HG03060 (cell line): Measurements from ENCODE around the gene SIGLEC10.
"Not testable (repeated sequence)": the region's sequence is repeated elsewhere in the genome, so short reads cannot be mapped to it uniquely, and the experiment has no call there.

Experiments
- ATAC-seq: cut with Tn5 transposase; IDR thresholded peaks from one replicate; pipeline ENCODE4 v1.9.1; 2021; ENCODE audit warnings: low read depth, moderate number of reproducible peaks; ENCODE audit not compliant: unreplicated experiment

Gene SIGLEC10, protein sequence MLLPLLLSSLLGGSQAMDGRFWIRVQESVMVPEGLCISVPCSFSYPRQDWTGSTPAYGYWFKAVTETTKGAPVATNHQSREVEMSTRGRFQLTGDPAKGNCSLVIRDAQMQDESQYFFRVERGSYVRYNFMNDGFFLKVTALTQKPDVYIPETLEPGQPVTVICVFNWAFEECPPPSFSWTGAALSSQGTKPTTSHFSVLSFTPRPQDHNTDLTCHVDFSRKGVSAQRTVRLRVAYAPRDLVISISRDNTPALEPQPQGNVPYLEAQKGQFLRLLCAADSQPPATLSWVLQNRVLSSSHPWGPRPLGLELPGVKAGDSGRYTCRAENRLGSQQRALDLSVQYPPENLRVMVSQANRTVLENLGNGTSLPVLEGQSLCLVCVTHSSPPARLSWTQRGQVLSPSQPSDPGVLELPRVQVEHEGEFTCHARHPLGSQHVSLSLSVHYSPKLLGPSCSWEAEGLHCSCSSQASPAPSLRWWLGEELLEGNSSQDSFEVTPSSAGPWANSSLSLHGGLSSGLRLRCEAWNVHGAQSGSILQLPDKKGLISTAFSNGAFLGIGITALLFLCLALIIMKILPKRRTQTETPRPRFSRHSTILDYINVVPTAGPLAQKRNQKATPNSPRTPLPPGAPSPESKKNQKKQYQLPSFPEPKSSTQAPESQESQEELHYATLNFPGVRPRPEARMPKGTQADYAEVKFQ

DNA sequence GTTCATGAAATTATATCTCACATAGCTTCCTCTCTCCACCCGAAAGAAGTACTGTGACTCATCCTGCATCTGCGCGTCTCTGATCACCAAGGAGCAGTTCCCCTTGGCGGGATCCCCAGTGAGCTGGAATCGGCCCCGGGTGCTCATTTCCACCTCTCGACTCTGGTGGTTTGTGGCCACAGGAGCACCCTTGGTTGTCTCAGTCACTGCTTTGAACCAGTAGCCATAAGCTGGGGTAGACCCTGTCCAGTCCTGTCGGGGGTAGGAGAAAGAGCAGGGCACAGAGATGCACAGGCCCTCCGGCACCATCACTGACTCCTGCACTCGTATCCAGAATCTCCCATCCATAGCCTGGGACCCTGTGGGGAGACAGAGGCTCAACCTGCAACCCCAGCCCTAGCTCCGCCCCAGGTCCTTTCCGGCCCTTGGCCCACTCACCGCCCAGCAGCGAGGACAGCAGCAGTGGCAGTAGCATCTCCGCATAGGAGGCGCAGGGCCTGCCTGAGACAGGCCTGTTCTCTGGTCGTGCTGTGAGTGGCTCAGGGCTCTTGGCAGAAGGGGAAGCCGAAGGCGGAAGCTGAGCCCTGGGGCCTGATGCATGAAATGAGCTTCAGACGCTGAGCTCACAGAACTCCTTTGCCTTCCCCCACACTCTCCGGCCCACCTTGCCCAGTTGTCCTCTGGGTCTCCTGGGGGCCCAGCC is at the start of gene SIGLEC10:
TSS of gene SIGLEC10 (minus strand) at position 536 of the 703 bp plus-strand sequence. CDS start at position 475, 61 bp downstream.
- ATAC-seq: no peak

GRCh38 chr19:51466723-51467122 is 49.3 kb upstream of the SIGLEC10 start:
- ATAC-seq: no peak

- not testable (repeated sequence) for ATAC-seq
Measured at GRCh38 chr19:51463976-51464581, 46.6 kb upstream of the SIGLEC10 start.

DNA sequence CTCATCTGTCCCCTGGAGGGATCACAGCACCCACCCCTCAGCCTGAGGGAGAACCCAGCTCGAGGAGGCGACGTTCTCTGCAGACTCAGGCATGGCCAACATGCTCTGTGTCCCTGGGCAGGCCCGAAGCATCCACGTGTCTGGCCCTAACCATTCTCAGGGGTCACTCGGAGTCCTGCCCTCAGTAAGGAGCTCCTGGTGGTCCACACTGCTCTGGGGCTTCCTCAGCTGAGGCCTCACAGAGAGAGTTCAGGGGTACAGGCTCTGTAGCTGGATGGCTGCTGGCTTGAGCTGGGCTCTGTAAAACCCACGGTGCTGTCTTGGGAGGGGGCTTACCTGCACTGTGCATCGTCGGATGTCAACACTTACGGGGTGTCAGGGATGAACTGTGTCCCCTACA is 45.2 kb upstream of the SIGLEC10 start:
- ATAC-seq: no peak

GRCh38 chr19:51462276-51462675 is 44.8 kb upstream of the SIGLEC10 start:
- no peak for ATAC-seq

- ATAC-seq: no peak
Measured at GRCh38 chr19:51461723-51462161, 44.3 kb upstream of the SIGLEC10 start.

DNA sequence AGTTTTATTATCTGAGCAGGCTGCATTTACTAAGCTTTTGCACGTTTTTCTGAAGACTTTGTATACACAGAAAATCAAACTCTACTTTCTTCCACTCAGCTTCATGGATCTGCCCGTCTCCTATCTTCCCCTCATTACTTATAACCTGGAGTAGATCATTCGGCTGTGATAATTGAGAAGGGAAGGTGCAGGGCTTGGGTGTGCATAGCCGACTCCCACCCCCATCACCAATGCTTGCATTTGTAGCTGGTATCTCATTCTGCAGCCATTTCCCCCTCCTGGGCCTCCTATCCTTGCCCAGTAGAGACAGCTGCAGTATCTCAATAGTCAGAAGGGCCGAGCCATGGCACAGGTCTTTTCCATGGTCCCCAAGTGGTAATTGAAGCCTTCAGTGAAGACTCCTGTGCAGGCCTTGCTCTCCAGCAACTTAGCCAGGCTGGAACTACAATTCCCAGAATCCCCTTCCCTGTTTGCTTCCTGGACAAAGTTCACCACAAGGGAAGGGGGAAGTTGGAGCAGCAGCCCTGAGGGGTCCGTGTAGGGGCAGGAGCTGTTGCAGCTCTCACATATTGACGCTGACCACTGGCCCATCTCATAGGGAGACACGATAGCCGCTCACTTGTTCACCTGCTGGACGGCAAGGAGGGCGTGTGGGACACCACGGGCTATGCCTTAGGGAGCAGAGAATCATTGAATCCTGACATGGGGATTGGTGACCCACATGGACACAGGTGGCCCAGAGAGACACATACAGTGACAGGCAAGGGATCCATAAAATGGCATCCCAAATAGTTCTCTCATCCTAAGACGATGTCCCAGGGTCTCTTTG is 42.9 kb upstream of the SIGLEC10 start:
- ATAC-seq: no peak

- ATAC-seq: no peak
Measured at GRCh38 chr19:51458899-51459505, 41.6 kb upstream of the SIGLEC10 start.

GRCh38 chr19:51458051-51458645 is 40.7 kb upstream of the SIGLEC10 start, which contains the start of gene SIGLEC8:
Gene SIGLEC8 (minus strand): TSS chr19:51458454. CDS start chr19:51458387, 67 bp downstream.
- ATAC-seq: no peak

- no peak for ATAC-seq
Measured at GRCh38 chr19:51457351-51458013, 40.0 kb upstream of the SIGLEC10 start.

- ATAC-seq: no peak
Measured at GRCh38 chr19:51456541-51457290, 39.3 kb upstream of the SIGLEC10 start.

- ATAC-seq: no peak
Measured at GRCh38 chr19:51450730-51451307, 33.4 kb upstream of the SIGLEC10 start.

- ATAC-seq: no peak
Measured at GRCh38 chr19:51448411-51449016, 31.1 kb upstream of the SIGLEC10 start.

DNA sequence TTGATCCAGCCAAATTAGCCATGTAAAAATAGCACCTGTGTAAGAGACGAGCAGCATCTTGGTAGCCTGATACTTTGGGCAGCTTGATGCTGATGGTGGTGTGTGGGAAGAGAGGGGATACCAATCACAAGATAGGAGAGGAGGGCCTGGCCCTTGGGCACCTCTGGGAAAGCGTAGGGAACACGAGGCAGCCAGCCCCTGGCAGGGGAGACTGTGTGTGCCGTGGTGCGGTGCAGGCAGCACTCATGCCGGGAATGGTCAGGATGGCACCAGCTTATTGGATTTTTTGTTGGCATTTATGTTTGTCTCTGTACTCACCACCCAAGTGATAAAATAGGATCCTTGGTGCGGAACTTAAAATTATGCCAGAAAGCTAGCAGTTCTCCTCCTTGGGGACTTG is 30.6 kb upstream of the SIGLEC10 start:
- no peak for ATAC-seq

DNA sequence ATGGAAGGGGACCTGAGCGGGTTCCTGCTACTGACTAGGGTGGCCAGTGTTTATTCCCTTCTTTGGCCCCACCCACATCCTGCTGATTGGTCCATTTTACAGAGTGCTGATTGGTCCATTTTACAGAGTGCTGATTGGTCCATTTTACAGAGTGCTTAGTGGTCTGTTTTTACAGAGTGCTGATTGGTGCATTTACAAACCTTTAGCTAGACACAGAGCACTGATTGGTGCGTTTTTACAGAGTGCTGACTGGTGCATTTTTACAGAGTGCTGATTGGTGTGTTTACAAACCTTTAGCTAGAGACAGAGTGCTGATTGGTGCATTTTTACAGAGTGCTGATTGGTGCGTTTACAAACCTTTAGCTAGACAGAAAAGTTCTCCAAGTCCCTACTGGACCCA is 30.1 kb upstream of the SIGLEC10 start:
- ATAC-seq: not testable (repeated sequence)

- peak; percentile 74 for ATAC-seq
Measured at GRCh38 chr19:51441410-51442390, 24.3 kb upstream of the SIGLEC10 start.
